Neural crest cell (in vitro differentiated cells): ENCODE data around the gene GPR12. TPM values are rescaled to one million over a fixed set of nuclear protein-coding genes. Genes with fewer than 3 reads are reported as not detected.

Source experiments
- DNase-seq: peaks from one replicate; pipeline ENCODE4 v3.0.0; 2021; ENCODE audit warnings: low read depth, mixed read lengths, low spot score
- H3K27ac Mint-ChIP-seq: one replicate; pipeline ENCODE4 v1.8.0; 2021; ENCODE audit warnings: mild to moderate bottlenecking, mixed read lengths; ENCODE audit not compliant: unreplicated experiment
- H3K27me3 Mint-ChIP-seq: 2 replicates; pipeline ENCODE4 v1.8.0; 2021; ENCODE audit warnings: low read depth, mild to moderate bottlenecking, mixed read lengths
- H3K36me3 Mint-ChIP-seq: 2 replicates; pipeline ENCODE4 v1.8.0; 2021; ENCODE audit warnings: low read depth, mild to moderate bottlenecking, mixed read lengths
- H3K4me1 Mint-ChIP-seq: 2 replicates; pipeline ENCODE4 v1.8.0; 2021; ENCODE audit warnings: mixed read lengths
- H3K4me3 Mint-ChIP-seq: one replicate; pipeline ENCODE4 v1.8.0; 2021; ENCODE audit warnings: mild to moderate bottlenecking, mixed read lengths
- H3K9me3 Mint-ChIP-seq: 2 replicates; pipeline ENCODE4 v1.8.0; 2021; ENCODE audit warnings: mixed read lengths
- CTCF ChIP-seq: fragments of 200-600 bp; sonication (generic); conservative IDR thresholded peaks from 2 replicates; pipeline ENCODE4 v1.5.0; 2021; ENCODE audit warnings: antibody characterized with exemption, mild to moderate bottlenecking
- total RNA-seq: library from RNA; stranded (reverse); gene quantifications from 2 replicates; pipeline ENCODE4 v1.2.1, GENCODE V29; 2021

The GPR12 gene
- total RNA-seq, 1 donor from 2014 or later: 0.14 TPM

- H3K27ac Mint-ChIP-seq: no peak overlapping the region
- no peak for TF ChIP-seq CTCF
- H3K4me3 Mint-ChIP-seq: no peak overlapping the region
- no peaks in the 10 kb centered on the region for H3K4me1 Mint-ChIP-seq
- peaks cover 6% of the 10 kb centered on the region for H3K9me3 Mint-ChIP-seq
- DNase-seq: no peak
- no peaks in the 10 kb centered on the region for H3K27me3 Mint-ChIP-seq
- peaks cover 2% of the 10 kb centered on the region for H3K36me3 Mint-ChIP-seq
These were observed 38.3 kb downstream of the GPR12 start for GRCh38 chr13:26722321-26722720.

- peaks cover 2% of the 10 kb centered on the region for H3K36me3 Mint-ChIP-seq
- DNase-seq: no peak
- TF ChIP-seq CTCF: no peak
- peaks cover 6% of the 10 kb centered on the region for H3K9me3 Mint-ChIP-seq
- H3K27ac Mint-ChIP-seq: no peak overlapping the region
- no peaks in the 10 kb centered on the region for H3K27me3 Mint-ChIP-seq
- no peaks in the 10 kb centered on the region for H3K4me1 Mint-ChIP-seq
- no peak overlapping the region for H3K4me3 Mint-ChIP-seq
These were observed 39.1 kb downstream of the GPR12 start for GRCh38 chr13:26721251-26722121.

DNA sequence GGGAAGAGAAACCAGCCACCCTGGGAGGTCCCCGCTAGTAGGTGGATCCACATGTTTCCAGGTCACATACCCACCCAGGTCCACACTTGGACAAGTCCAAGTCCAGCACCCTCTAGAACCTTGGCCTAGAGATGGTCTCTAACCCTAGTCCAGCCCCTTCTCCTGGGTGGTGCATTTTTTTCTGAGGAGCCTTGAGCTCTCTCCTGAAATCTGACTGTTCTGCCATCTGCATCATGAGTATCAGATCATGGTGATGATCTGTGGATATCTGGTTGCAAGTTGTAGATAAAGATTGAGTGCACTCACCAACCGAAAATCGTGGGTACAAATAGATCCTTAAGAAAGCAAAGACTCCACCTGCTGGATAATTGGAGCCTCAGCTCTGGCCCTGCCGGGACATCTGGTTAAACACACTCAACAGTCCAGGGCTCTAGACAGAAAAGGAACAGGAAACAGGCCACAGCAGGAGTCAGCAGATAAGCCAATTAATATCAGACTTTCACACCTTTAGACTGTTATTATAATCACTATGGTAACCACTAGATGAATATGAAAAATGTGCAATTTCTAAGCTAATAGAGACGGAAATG lies 41.1 kb downstream of the GPR12 start:
- TF ChIP-seq CTCF: peak; percentile 12
- Mint-ChIP-seq H3K4me3 (no peak overlapping the region), H3K27me3 (no peaks in the 10 kb centered on the region), H3K4me1 (peaks cover 5% of the 10 kb centered on the region), H3K27ac (no peak overlapping the region), H3K9me3 (no peaks in the 10 kb centered on the region), H3K36me3 (no peaks in the 10 kb centered on the region)
- DNase-seq: no peak

DNA sequence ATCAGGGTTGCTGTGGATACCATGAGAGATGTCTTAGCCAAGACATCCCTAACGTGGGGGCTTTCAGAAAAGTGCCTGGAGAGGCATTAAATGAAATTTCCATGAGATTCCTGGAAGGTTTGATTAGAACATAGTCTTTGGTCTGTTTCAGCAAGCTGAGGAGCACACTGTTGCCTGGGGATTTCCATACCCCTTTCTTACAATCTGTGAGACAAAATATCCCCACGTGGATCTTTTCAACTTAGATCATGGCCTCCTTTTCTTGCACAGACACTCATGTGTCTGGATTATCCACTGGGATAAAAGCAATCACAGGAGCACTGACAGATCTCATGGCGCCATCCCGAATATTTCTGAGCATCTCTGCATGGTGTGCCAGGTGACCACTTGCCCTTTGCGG lies 41.7 kb downstream of the GPR12 start:
- Mint-ChIP-seq H3K27ac (no peak overlapping the region), H3K4me1 (peaks cover 5% of the 10 kb centered on the region), H3K9me3 (no peaks in the 10 kb centered on the region), H3K27me3 (no peaks in the 10 kb centered on the region), H3K4me3 (no peak overlapping the region), H3K36me3 (no peaks in the 10 kb centered on the region)
- no peak for TF ChIP-seq CTCF
- no peak for DNase-seq

- no peak for DNase-seq
- TF ChIP-seq CTCF: no peak
- no peak overlapping the region for H3K27ac Mint-ChIP-seq
- no peak overlapping the region for H3K4me3 Mint-ChIP-seq
- H3K4me1 Mint-ChIP-seq: peaks cover 5% of the 10 kb centered on the region
- H3K27me3 Mint-ChIP-seq: no peaks in the 10 kb centered on the region
- H3K9me3 Mint-ChIP-seq: no peaks in the 10 kb centered on the region
- H3K36me3 Mint-ChIP-seq: no peaks in the 10 kb centered on the region
These were observed 42.4 kb downstream of the GPR12 start for GRCh38 chr13:26718146-26718545.
